HG02623 (cell line): ENCODE measurements around the gene NLRP7.
"Not testable (repeated sequence)": the region's sequence is repeated elsewhere in the genome, so short reads cannot be mapped to it uniquely, and the experiment has no call there.

Source experiments
- ATAC-seq: cut with Tn5 transposase; IDR thresholded peaks from one replicate; pipeline ENCODE4 v1.9.1; 2021; ENCODE audit warnings: moderate library complexity; ENCODE audit not compliant: unreplicated experiment

Gene NLRP7

GRCh38 chr19:54919646-54920563 is 27.4 kb downstream of the NLRP7 start:
- not testable (repeated sequence) for ATAC-seq

GRCh38 chr19:54918499-54918898 is 28.8 kb downstream of the NLRP7 start:
- ATAC-seq = no peak

- no peak for ATAC-seq
Observed at GRCh38 chr19:54916822-54917221, 30.5 kb downstream of the NLRP7 start.

GRCh38 chr19:54907899-54908298 is 39.4 kb downstream of the NLRP7 start:
- not testable (repeated sequence) for ATAC-seq

- ATAC-seq = no peak
Observed at GRCh38 chr19:54906819-54907218, 40.5 kb downstream of the NLRP7 start.

GRCh38 chr19:54905803-54906511 is 41.4 kb downstream of the NLRP7 start, which contains the start of gene NCR1:
TSS of gene NCR1 (plus strand) at chr19:54906148. CDS start at chr19:54906188, 40 bp downstream.
- no peak for ATAC-seq

- no peak for ATAC-seq
Observed at GRCh38 chr19:54905421-54905802, 41.9 kb downstream of the NLRP7 start.

GRCh38 chr19:54904261-54904660 is 43.1 kb downstream of the NLRP7 start:
- not testable (repeated sequence) for ATAC-seq

- no peak for ATAC-seq
Observed at GRCh38 chr19:54903303-54903702, 44.0 kb downstream of the NLRP7 start.

- no peak for ATAC-seq
Observed at GRCh38 chr19:54902061-54902460, 45.3 kb downstream of the NLRP7 start.

GRCh38 chr19:54901153-54901552 is 46.2 kb downstream of the NLRP7 start:
- ATAC-seq = not testable (repeated sequence)

GRCh38 chr19:54899646-54900045 is 47.7 kb downstream of the NLRP7 start:
- not testable (repeated sequence) for ATAC-seq

GRCh38 chr19:54898685-54899084 is 48.6 kb downstream of the NLRP7 start:
- ATAC-seq = not testable (repeated sequence)

GRCh38 chr19:54896036-54896435 is 51.3 kb downstream of the NLRP7 start:
- ATAC-seq = no peak

- ATAC-seq = not testable (repeated sequence)
Observed at GRCh38 chr19:54894106-54894505, 53.2 kb downstream of the NLRP7 start.

- ATAC-seq = no peak
Observed at GRCh38 chr19:54893406-54893805, 53.9 kb downstream of the NLRP7 start.

GRCh38 chr19:54889566-54889965 is 57.8 kb downstream of the NLRP7 start:
- no peak for ATAC-seq

GRCh38 chr19:54888239-54888638 is 59.1 kb downstream of the NLRP7 start:
- ATAC-seq = no peak

- ATAC-seq = no peak
Observed at GRCh38 chr19:54883228-54883627, 64.1 kb downstream of the NLRP7 start.

- no peak for ATAC-seq
Observed at GRCh38 chr19:54882758-54883157, 64.6 kb downstream of the NLRP7 start.

GRCh38 chr19:54881884-54882283 is 65.4 kb downstream of the NLRP7 start:
- no peak for ATAC-seq

GRCh38 chr19:54877471-54877870 is 69.9 kb downstream of the NLRP7 start:
- ATAC-seq = no peak
